Measurements from ENCODE around the gene WDR20.

WDR20 gene

GRCh38 chr14:102188187-102188586 is 48.5 kb downstream of the WDR20 start:
- Histone ChIP-seq H3K4me1 (ENCODE audit: insufficient read depth, low read length) (peaks cover 19% of the 10 kb centered on the region), H3K27ac (ENCODE audit: low read depth, low read length) (no peak overlapping the region), H3K36me3 (ENCODE audit: insufficient read depth, low read length) (no peaks in the 10 kb centered on the region), H3K9me3 (ENCODE audit: low read length) (no peaks in the 10 kb centered on the region), H3K4me3 (ENCODE audit: low read depth in 1 of 2, low read length in 2 of 2) (no peak overlapping the region), H3K9ac (ENCODE audit: low read length) (no peak overlapping the region), H3K27me3 (ENCODE audit: control insufficient read depth in 1 of 2, insufficient read depth in 2 of 2, low read length in 2 of 2) (no peaks in the 10 kb centered on the region)

GRCh38 chr14:102189874-102190273 is 50.2 kb downstream of the WDR20 start:
- Histone ChIP-seq H3K27ac (ENCODE audit: low read depth, low read length) (no peak overlapping the region), H3K27me3 (ENCODE audit: control insufficient read depth in 1 of 2, insufficient read depth in 2 of 2, low read length in 2 of 2) (no peaks in the 10 kb centered on the region), H3K9ac (ENCODE audit: low read length) (no peak overlapping the region), H3K9me3 (ENCODE audit: low read length) (no peaks in the 10 kb centered on the region), H3K4me3 (ENCODE audit: low read depth in 1 of 2, low read length in 2 of 2) (no peak overlapping the region), H3K4me1 (ENCODE audit: insufficient read depth, low read length) (peaks cover 13% of the 10 kb centered on the region), H3K36me3 (ENCODE audit: insufficient read depth, low read length) (no peaks in the 10 kb centered on the region)

DNA sequence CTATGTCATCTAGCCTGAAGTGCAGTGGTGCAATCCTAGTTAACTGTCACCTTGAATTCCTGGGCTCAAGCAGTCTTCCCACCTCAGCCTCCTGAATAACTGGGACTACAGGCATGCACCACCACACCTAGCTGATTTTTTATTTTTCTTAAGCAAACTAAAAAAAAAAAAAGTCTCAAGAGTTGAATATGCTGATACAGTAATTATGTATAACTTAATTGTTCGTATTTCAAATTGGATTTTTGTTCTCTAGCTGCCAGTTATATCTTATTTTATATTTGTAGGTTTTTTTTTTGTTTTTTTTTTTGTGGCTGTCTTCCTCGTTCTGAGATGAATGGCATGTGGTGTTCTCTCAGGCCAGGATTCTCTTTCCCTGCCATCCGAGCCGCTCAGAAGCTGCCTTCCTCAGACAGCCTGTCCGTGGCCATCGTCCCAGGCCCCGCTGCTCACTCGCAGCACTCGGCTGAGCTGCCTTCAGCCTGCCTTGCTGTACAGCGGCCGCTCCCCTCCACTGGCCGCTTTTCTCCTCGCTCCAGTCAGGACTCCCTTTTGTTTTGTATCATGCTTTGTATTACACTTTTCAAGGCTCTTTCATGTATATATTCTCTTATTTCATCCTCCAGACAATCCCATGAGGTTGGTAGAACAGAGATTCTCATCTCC is 53.3 kb downstream of the WDR20 start:
- Histone ChIP-seq H3K36me3 (ENCODE audit: insufficient read depth, low read length) (peaks cover 8% of the 10 kb centered on the region), H3K9ac (ENCODE audit: low read length) (no peak overlapping the region), H3K9me3 (ENCODE audit: low read length) (no peaks in the 10 kb centered on the region), H3K27me3 (ENCODE audit: control insufficient read depth in 1 of 2, insufficient read depth in 2 of 2, low read length in 2 of 2) (no peaks in the 10 kb centered on the region), H3K27ac (ENCODE audit: low read depth, low read length) (no peak overlapping the region), H3K4me3 (ENCODE audit: low read depth in 1 of 2, low read length in 2 of 2) (no peak overlapping the region), H3K4me1 (ENCODE audit: insufficient read depth, low read length) (no peaks in the 10 kb centered on the region)

- peaks cover 8% of the 10 kb centered on the region for H3K36me3 ChIP-seq (ENCODE audit: insufficient read depth, low read length)
- no peak overlapping the region for H3K9ac ChIP-seq (ENCODE audit: low read length)
- no peaks in the 10 kb centered on the region for H3K4me1 ChIP-seq (ENCODE audit: insufficient read depth, low read length)
- H3K4me3 ChIP-seq (ENCODE audit: low read depth in 1 of 2, low read length in 2 of 2) = no peak overlapping the region
- no peak overlapping the region for H3K27ac ChIP-seq (ENCODE audit: low read depth, low read length)
- H3K9me3 ChIP-seq (ENCODE audit: low read length) = no peaks in the 10 kb centered on the region
- H3K27me3 ChIP-seq (ENCODE audit: control insufficient read depth in 1 of 2, insufficient read depth in 2 of 2, low read length in 2 of 2) = no peaks in the 10 kb centered on the region
Observed at GRCh38 chr14:102194856-102195255, 55.2 kb downstream of the WDR20 start.

DNA sequence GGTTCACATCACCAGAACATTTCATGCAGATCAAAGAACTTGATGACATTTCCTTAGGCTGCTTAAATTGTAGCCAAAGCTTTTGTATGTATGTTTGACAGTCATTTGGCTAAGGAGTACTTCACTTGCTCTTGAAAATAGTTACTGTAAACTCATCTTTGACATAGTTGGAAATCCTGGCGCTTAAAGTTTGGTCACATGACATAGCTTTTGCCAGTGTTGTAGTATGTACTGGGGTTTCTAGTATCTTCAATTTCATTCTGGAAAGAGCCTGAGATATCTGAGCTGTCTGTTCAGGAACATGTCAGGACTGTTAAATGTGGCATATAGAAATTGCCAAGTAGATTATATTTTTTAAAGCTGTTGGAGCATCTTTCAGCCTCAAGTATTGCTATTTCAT is 55.7 kb downstream of the WDR20 start:
- Histone ChIP-seq H3K36me3 (ENCODE audit: insufficient read depth, low read length) (peaks cover 8% of the 10 kb centered on the region), H3K9me3 (ENCODE audit: low read length) (no peaks in the 10 kb centered on the region), H3K4me3 (ENCODE audit: low read depth in 1 of 2, low read length in 2 of 2) (no peak overlapping the region), H3K9ac (ENCODE audit: low read length) (no peak overlapping the region), H3K27ac (ENCODE audit: low read depth, low read length) (no peak overlapping the region), H3K4me1 (ENCODE audit: insufficient read depth, low read length) (no peaks in the 10 kb centered on the region), H3K27me3 (ENCODE audit: control insufficient read depth in 1 of 2, insufficient read depth in 2 of 2, low read length in 2 of 2) (no peaks in the 10 kb centered on the region)

DNA sequence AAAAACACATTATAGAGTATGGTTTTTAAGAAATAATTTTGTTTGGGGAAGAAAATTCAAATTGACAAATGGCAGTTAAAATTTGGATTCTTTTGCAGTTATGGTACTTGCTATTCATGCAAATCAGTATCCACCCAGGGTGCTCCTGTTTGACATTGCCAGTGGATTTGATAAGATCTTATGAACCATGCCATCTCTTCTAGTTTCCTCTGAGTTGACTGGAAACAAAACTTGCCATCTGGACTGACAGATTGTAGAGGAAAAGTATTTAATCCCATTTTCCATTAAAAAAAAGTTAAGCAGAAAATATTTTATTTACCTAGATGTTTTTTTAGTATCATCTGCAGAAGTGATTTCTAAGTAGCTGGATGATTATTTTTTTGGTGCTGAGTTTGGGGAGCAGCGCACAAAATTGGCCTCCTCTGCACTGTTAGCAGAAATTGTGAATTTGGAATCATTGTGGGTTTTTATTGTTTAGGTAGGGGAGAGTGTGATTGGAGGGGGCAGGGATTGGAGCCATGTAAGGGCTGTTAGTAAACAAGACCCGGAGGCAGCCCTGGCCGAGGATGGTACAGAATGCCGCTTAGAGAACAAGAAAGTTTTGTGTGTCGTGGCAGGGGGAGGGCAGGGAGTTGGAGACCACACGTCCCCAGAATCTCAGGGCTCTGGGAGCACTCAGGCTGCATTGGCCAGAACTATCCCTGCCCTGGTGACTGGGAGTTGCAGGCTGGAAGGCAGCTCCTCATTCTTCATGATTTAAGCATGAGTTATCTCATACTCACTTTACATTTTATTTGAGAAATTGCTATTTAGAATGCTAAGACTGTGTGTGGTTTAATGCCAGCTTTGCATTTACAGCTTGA is 56.6 kb downstream of the WDR20 start:
- Histone ChIP-seq H3K27me3 (ENCODE audit: control insufficient read depth in 1 of 2, insufficient read depth in 2 of 2, low read length in 2 of 2) (no peaks in the 10 kb centered on the region), H3K36me3 (ENCODE audit: insufficient read depth, low read length) (peaks cover 8% of the 10 kb centered on the region), H3K4me1 (ENCODE audit: insufficient read depth, low read length) (no peaks in the 10 kb centered on the region), H3K4me3 (ENCODE audit: low read depth in 1 of 2, low read length in 2 of 2) (no peak overlapping the region), H3K9ac (ENCODE audit: low read length) (no peak overlapping the region), H3K27ac (ENCODE audit: low read depth, low read length) (no peak overlapping the region), H3K9me3 (ENCODE audit: low read length) (no peaks in the 10 kb centered on the region)

GRCh38 chr14:102196902-102197230 is 57.2 kb downstream of the WDR20 start:
- Histone ChIP-seq H3K4me1 (ENCODE audit: insufficient read depth, low read length) (no peaks in the 10 kb centered on the region), H3K36me3 (ENCODE audit: insufficient read depth, low read length) (peaks cover 8% of the 10 kb centered on the region), H3K27ac (ENCODE audit: low read depth, low read length) (no peak overlapping the region), H3K4me3 (ENCODE audit: low read depth in 1 of 2, low read length in 2 of 2) (no peak overlapping the region), H3K27me3 (ENCODE audit: control insufficient read depth in 1 of 2, insufficient read depth in 2 of 2, low read length in 2 of 2) (no peaks in the 10 kb centered on the region), H3K9me3 (ENCODE audit: low read length) (no peaks in the 10 kb centered on the region), H3K9ac (ENCODE audit: low read length) (no peak overlapping the region)

DNA sequence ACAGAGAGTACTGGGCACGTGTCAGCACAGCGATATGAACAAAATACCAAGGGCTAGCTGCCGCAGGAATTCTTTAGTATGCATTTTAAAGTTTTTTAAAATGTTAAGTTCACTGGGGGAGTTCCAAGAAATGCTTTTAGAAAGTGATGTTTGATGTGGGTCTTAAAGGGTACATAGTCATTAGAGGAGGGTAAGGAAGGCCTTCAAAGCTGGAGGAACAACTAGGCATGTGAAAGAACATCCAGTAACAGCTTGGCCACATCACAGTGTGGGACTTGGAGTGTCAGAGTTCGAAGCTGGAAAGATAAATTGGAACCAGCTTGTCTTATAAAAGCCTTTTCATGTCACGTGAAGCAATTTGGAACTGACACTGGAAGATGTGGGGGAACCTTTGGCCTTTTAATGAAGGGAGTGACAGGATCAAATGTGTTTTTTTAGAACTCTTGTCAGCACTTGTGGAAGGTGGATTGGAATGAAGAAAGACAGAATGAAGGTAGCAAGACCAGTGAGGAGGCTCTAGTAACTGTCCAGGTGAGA is 57.7 kb downstream of the WDR20 start:
- H3K4me1 ChIP-seq (ENCODE audit: insufficient read depth, low read length) = no peaks in the 10 kb centered on the region
- no peak overlapping the region for H3K27ac ChIP-seq (ENCODE audit: low read depth, low read length)
- no peaks in the 10 kb centered on the region for H3K27me3 ChIP-seq (ENCODE audit: control insufficient read depth in 1 of 2, insufficient read depth in 2 of 2, low read length in 2 of 2)
- no peak overlapping the region for H3K4me3 ChIP-seq (ENCODE audit: low read depth in 1 of 2, low read length in 2 of 2)
- peaks cover 8% of the 10 kb centered on the region for H3K36me3 ChIP-seq (ENCODE audit: insufficient read depth, low read length)
- no peaks in the 10 kb centered on the region for H3K9me3 ChIP-seq (ENCODE audit: low read length)
- H3K9ac ChIP-seq (ENCODE audit: low read length) = no peak overlapping the region

DNA sequence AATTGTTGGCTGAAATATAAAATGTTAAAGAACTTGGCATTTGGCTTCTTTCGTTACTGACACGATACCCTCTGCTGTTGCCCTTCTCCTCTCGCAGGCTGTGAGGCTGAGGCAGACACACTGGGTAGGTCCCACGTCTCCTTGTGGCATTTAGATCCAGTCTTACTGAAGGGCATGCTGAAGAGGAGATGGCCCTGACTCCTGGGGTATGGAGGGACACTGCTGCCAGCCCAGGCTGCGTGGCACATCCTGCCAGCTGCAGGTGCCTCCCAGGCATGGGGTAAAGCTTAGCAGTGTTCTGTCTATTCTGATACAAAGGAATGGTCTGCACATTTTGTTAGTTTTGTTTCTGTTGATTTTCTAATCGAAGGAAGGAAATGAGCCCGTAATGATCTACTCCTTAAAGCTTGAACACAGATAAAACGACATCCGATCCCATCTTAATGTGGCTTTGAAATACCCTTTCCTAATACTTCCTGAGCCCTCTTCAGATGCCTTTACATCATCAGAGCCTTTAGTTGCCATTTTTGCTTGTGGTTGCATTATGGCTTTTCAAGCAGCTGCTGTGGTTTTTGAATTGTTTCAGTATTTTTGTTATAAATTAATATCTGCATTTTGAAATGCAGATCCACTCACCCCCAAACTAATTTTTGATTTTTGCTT is 61.1 kb downstream of the WDR20 start:
- Histone ChIP-seq H3K9me3 (ENCODE audit: low read length) (no peaks in the 10 kb centered on the region), H3K36me3 (ENCODE audit: insufficient read depth, low read length) (peaks cover 12% of the 10 kb centered on the region), H3K9ac (ENCODE audit: low read length) (no peak overlapping the region), H3K27me3 (ENCODE audit: control insufficient read depth in 1 of 2, insufficient read depth in 2 of 2, low read length in 2 of 2) (no peaks in the 10 kb centered on the region), H3K4me1 (ENCODE audit: insufficient read depth, low read length) (no peaks in the 10 kb centered on the region), H3K4me3 (ENCODE audit: low read depth in 1 of 2, low read length in 2 of 2) (no peak overlapping the region), H3K27ac (ENCODE audit: low read depth, low read length) (no peak overlapping the region)

- no peak overlapping the region for H3K4me3 ChIP-seq (ENCODE audit: low read depth in 1 of 2, low read length in 2 of 2)
- H3K27ac ChIP-seq (ENCODE audit: low read depth, low read length) = no peak overlapping the region
- no peaks in the 10 kb centered on the region for H3K9me3 ChIP-seq (ENCODE audit: low read length)
- no peak overlapping the region for H3K9ac ChIP-seq (ENCODE audit: low read length)
- peaks cover 14% of the 10 kb centered on the region for H3K36me3 ChIP-seq (ENCODE audit: insufficient read depth, low read length)
- no peaks in the 10 kb centered on the region for H3K4me1 ChIP-seq (ENCODE audit: insufficient read depth, low read length)
- H3K27me3 ChIP-seq (ENCODE audit: control insufficient read depth in 1 of 2, insufficient read depth in 2 of 2, low read length in 2 of 2) = no peaks in the 10 kb centered on the region
Observed at GRCh38 chr14:102201353-102201738, 61.6 kb downstream of the WDR20 start.

- Histone ChIP-seq H3K9ac (ENCODE audit: low read length) (no peak overlapping the region), H3K4me3 (ENCODE audit: low read depth in 1 of 2, low read length in 2 of 2) (no peak overlapping the region), H3K27me3 (ENCODE audit: control insufficient read depth in 1 of 2, insufficient read depth in 2 of 2, low read length in 2 of 2) (no peaks in the 10 kb centered on the region), H3K27ac (ENCODE audit: low read depth, low read length) (no peak overlapping the region), H3K4me1 (ENCODE audit: insufficient read depth, low read length) (no peaks in the 10 kb centered on the region), H3K36me3 (ENCODE audit: insufficient read depth, low read length) (peaks cover 16% of the 10 kb centered on the region), H3K9me3 (ENCODE audit: low read length) (no peaks in the 10 kb centered on the region)
Observed at GRCh38 chr14:102201776-102202175, 62.1 kb downstream of the WDR20 start.

Measured in muscle layer of colon (tissue), 2 donors.